GM12874 (cell line): Measurements from ENCODE around the gene SNAP25.

Experiments
- CTCF ChIP-seq: IDR thresholded peaks from 2 replicates; pipeline ENCODE4 v1.5.1; 2011; ENCODE audit warnings: low read depth, mild to moderate bottlenecking, control low read depth, low read length, moderate library complexity; ENCODE audit not compliant: insufficient read depth

The SNAP25 gene

GRCh38 chr20:10347086-10347880 lies 128.7 kb downstream of the SNAP25 start:
- TF ChIP-seq CTCF, result no peak

- TF ChIP-seq CTCF, result no peak
Measured at GRCh38 chr20:10349118-10349517, 130.5 kb downstream of the SNAP25 start.

- TF ChIP-seq CTCF, result no peak
Measured at GRCh38 chr20:10350188-10350842, 131.7 kb downstream of the SNAP25 start.

- no peak for TF ChIP-seq CTCF
Measured at GRCh38 chr20:10352934-10353824, 134.5 kb downstream of the SNAP25 start.

GRCh38 chr20:10356628-10357027 lies 138.0 kb downstream of the SNAP25 start:
- no peak for TF ChIP-seq CTCF
